Islet of Langerhans (tissue), 1 donor: Measurements from ENCODE around the gene CD48.
A peak's percentile ranks its signal among the peaks of the same experiment; 100 is the strongest.
"Not testable (repeated sequence)": the region's sequence is repeated elsewhere in the genome, so short reads cannot be mapped to it uniquely, and the experiment has no call there.

Source experiments
- FAIRE-seq: peaks from one replicate; lab custom pipeline; 2011; peaks lifted over from hg19 to GRCh38; lab: Jason Lieb, UNC

Gene CD48

DNA sequence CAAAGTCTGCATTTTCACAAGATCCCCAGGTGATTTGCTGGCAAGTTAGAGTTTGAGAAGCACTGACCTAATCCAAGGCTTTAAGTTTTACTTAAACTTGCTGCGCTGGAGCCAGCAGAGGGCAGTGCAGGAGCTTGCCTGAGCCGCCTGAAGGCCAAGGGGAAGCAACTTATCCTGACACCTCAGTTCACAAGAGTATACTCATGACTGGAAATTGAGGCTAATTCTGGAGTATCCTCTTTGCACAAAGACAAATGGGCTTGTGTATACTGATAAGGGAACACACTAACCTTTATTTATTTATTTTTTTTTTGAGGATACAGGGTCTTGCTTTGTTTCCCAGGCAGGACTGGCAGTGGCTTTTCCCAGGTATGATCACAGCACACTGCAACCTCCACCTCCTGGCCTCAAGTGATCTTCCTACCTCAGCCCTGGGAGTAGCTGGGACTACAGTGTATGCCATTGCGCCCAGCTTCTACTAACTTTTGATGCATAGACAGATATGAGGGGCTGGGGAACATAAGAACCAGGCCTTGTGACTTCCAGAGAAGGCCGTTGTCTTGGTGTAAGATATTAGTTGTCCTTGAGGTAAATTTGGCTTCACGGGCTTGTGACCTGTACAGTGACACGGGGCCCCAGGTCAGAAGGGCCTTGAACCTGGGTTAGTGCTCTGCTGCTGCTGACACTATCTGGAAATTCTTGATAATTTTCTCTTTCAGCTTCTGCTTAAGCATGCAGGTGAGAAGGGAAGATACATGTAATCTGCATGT, 35.8 kb downstream of the CD48 start:
- FAIRE-seq = peak; percentile 43

DNA sequence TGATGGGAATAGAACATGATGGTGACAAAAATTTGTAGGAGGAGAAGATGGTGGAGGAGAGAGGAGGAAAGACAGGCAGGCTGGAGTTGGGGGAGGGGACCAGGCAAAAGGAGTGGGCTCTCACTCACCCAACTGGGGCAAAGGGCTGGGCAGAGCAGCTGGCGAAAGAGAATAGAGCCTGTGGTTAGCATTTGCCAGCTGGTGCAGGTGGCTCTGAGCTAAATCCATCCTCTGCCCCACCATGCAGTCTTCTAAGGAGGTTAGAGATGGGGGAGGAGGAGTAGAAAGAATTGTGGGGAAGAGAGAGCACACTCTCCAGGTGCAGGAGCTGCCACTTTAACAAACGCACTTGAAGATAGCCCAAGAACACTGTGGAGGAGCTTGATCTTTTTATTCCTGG, 37.2 kb downstream of the CD48 start:
- FAIRE-seq = no peak

DNA sequence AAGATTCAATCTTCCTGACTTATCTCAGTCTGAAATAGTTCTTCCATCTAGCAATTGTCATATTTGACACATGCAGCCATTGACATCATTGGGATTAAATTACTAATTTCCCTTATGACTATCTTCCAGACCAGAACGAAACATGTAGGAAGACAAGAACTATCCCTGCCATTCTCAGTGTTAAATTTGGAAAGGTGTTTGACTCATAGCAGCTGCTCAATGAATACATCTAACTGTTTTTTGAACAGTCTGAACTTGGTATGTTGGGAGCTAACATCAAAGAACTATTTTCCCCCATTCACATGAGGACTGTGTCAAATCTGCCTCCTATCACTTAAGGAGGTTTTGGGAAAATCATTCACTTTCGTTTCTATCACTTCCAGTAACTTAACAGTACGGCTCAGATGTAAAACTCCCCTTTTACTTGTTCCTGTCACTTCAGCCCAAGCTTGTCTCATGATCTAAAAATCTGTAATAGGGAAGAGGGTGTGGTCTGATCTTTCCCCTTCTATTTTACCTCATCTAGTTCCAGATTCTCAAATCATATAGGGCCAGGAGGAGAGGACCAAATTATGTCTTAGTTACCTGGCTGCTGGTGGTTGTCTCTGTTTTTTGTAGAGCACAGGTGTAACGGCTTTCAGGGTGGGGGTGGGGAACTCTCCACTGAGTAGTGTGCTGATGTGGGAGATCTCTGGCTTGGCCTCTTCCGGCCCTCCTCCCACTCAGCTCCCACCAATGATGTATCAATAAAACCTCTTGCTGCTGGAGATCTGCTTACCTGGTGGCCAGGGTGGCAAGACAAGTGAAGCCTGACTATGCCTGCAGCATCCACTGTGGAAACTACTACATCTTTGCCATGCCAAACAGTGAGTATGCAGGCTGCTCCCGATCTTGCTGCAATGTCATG, 38.6 kb downstream of the CD48 start:
- no peak for FAIRE-seq

DNA sequence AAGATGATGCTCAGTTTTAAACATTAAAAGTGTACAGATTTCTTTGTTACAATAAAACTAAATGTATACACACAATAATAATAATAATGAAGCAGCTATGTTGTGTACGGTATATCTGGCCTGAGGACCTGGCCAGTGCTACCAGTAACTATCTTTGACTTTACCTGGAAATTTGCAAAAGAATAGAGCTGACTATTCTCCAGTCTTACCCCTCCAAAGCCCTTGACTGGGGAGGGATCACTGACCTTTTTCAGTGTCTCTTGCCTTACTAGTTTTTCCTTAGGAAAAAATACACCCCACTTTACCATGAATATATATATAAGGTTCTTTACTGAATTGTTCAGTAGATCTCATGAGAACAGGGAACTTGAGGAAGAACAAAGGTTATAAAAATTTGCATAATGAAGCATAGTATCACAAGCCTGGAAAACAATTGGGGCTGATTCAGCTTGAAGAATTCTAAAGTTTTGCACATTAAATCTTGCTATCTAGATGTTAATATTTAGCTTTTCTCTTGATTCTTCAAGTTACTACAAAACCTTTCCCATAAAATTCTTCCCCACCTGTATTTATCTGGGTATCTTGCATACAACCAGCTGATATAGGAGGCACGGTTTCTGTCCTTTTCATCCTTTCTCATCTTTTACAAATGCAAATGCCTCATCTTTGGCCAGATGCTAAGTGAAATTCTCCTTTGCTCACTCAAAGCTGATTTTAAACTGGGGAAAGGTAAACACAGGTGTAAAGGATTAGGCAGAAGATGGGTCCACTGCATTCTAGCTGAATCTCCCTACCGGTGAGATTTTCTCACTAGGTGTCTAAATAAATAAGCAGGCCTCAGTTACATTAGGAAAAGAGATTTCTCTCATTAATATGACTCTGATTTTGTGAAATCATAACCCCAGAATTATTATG, 39.8 kb downstream of the CD48 start:
- no peak for FAIRE-seq

DNA sequence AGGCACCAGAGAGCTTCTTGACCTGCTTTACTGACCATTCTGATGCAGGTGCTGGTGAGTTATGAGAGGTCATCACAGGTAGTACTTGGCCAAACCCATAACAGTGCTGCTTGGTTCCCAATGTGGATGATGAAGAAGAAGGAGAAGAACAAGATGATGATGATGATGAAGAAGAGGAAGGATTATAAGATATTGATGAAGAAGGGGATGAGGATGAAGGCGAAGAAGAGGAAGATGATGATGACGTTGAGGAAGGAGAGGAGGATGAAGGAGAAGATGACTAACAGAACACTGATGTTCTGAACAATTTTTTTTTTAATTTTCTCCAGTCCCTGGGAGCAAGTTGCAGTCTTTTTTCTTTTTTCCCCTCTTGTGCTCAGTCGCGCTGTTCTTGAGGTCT, 40.9 kb downstream of the CD48 start:
- FAIRE-seq = no peak

DNA sequence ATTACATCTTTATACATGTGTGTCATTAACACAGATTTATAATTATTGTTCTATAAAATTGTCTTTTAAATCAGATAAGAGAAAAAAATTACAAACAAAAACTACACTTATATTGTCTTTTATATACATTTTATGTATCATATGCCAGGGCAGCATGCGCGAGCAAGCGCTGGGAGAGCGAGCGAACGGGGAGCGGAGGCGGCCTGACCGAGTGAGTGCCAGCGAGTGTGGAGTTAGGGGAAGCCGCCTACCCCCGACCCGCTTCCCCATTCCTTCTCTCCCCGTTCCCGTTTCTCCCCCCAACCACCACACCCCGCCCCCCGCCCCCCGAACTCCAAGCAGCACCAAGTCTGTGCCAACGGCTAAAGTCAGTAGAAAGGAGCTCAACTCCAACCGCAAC, 41.8 kb downstream of the CD48 start:
- no peak for FAIRE-seq

DNA sequence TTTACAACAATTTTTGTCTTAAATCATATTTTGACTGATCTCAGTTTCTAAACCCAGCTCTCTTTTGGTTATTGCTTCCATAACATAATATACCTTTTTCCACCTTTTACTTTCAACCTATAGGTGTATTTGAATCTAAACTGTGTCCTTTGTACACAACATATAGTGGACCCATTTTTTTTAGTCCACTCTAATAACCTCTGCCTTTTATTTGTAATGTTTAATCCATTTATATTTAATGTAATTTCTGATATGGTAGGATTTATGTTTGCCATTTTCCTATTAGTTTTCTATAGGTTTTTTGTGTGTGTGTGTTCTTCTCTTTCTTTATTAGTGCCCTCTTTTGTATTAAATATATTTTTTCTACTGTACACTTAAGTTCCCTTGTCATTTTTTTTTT, 42.3 kb downstream of the CD48 start:
- no peak for FAIRE-seq

DNA sequence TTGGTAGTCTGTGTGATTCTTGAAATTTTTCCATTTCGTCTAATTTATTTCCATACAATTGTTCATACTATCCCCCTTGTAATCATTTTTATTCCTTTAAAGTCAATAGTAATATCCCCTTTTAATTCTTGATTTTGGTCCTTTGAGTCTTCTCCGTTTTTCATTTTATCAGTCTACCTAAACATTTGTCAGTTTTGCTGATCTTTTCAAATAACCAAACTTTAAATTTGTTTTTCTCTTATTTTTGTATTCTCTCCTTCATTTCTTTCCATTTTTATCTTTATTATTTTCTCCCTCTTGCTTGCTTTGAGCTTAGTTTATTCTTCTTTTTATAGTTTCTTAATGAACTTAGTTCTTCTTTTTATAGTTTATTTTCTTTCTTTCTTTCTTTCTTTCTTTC, 43.7 kb downstream of the CD48 start:
- FAIRE-seq = no peak

DNA sequence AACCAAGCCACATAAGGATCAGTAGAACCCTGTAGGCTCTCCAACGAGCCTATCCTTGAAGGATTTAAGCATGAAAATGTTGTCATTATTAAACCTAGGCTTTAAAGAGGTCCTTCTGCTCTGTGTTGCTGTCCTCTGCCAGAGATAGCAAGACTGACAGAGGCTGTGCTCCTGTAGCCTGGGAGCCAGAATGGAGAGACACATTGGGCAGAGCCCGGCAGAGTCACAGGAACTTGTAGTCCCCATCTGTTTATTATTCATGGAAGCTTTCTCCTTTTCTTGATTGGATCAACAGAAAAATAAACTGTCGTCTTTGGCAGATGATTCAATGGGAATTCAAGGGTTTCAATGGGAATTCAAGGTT, 45.6 kb downstream of the CD48 start:
- no peak for FAIRE-seq

DNA sequence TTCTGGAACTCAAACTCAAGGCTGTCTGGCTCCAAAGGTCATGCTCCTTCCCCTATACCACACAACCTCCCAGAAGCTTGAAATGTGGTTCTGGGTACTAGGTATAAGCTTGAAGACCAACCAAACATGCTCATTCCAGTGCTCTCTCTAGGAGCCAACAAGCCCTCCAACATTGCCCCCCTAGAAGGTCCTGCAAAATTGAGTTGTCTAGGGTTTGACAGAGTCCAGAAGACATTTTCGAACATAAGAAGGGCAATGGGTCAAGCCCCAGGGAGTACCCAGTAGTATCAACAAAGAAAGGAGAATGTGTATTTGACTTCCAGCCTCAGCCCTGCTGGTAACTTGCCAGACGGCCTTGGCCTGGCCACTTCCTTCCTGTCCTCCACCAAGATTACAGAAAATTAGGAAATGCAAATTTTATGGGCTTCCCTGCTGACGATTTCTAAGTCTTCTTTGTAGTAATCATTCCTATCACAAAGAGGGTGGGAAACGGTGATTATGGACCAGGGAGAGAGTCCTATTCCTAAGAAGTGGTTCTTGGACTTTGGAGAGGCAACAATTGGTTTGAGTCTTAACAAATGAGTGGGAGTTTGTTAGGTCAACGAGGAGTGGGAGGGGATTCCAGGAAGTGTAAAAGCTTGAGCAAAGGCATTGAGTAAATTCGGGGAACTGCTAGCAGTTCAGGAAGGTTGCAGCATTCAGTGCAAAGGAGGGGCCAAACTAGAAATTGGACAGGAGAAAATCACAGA, 46.1 kb downstream of the CD48 start:
- no peak for FAIRE-seq

DNA sequence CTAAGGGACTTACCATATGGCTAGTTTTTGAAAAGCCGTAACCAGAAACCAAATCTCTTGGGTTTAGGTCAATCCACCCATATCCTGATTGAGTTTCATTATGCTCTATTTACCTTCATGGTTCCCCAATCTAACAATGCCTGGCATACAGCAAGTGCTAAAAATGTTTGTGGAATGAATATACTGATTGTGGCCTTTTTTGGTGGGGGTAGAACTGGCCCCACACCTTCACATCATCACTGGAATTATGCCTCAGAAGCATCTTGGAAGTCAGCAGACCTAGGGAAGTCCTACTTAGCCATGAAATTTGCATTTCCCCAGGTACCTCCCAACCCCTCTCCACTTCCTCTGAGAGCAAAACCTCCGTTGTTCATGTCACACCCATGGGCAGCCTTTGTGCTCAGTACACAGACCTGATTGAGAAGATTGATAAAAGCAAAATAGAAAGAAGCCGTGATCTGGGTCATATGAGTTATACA, 47.0 kb downstream of the CD48 start:
- FAIRE-seq = no peak

DNA sequence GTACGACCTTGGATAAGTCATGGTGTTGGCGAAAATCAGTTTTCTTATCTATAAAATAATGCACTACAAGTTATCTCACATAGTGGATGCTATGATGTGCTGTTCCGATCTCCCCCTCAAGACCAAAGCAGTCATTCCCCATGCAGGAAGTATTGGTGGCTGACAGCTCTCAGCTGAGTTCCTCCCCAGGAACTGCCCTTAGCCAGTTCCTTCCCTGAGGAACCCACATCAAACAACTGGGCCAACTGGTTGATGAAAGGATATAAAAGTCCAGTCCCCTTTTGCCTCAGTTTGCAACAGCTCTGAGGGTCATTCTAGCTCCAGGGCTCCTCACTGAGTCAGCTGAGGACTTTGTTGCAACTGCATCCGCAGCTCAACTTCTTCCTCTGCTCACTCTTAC, 48.7 kb downstream of the CD48 start:
- FAIRE-seq = no peak

DNA sequence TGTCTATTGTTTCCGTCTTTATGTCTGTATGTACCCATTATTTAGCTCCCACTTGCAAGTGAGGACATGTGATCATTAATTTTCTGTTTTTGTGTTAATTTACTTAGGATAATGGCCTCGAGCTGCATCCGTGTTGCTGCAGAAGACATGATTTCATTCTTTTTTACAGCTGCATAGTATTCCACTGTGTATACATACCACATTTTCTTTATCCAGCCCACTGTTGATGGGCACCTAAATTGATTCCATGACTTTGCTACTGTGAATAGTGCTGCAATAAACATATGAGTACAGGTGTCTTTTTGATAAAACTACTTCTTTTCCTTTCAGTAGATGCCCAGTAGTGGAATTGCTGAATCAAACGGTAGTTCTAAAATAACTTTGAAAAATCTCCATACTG, 52.1 kb downstream of the CD48 start:
- no peak for FAIRE-seq

DNA sequence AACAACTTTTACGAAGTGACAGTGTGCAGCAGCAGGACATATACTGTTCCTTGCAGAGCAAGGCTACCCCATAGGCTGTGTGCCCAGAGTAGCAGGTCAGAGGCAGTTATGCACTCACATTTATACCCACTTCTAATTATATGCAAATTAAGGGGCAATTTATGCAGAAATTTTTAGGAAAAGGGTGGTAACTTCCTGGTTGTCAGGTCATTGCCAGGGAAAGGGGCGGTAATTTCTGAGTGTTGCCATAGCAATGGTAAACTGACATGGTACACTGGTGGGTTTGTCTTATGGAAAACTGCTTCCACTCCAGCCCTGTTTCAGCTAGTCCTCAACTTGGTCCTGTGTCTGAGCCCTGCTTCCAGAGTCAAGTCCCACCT, 52.8 kb downstream of the CD48 start:
- no peak for FAIRE-seq

DNA sequence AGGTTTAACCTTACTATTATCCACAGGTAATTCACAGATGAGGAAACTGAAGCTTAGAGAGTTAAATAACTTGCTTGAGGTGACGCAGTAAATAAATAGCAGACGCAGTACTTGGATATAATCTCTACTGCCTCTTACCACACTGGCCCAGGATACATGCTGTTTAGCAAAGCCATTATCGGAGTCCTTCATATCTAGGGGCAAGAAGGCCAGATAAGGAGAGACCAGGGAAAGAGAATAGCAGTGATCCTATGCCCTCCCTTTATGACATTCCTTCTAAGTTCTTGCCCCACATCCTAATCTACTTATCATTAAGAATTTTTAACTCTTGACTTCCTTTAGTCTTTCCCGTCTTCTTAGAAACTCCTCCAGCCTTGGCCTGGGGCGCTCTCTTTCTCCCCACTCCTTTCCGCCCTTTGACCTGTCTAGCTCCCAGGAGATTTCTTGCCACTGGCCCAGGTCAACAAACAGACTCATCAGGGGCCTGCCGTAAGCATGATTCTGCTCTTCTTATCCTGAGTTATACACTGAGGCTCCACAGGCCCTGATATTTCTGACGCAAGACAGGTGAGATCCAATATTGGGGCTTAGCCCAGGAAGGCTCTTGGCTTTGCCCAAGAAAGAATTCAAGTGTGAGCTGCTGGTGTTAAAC, 53.3 kb downstream of the CD48 start:
- no peak for FAIRE-seq

DNA sequence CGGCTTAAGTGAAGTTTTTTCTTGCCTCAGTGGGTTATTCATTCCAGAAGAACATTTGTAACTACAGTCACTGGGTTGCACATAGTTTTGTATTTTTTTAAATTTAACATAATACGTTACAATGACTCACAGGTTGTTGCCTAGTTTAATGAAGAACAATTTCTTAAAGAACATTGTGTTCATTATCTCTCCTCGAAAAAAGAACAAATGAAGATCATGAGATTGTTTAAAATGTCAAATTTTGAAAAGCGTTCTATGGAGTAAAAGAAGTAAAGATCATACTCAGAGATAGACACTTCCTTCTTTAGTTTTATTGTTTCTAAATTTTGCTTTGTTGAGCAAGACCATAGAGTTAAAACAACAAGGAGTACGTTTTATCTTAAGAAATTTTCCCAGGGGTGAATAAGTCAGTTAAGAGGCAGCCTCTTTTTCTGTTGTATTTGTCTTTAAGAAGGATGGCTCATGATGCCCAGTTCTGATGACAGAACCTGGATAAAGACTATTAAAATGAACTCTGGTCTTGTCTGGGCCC, 54.3 kb downstream of the CD48 start:
- no peak for FAIRE-seq

DNA sequence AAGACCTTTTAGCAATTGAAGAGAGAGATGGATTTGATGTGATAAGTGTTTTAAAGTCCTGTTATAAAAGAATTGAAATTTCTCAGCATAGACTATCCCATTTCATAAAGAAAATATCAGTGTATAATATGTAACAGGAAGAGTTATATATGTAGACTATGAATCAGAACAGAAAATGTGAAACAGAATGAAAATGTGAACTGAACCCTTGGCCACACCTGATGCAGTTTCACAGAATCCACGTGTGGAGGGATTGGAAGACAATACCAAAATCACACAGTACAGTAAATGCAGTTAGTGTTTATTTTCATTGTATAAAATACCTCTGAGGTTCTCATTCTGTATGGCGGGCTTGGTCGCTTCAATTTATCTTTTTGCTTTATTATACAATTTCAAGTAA, 54.9 kb downstream of the CD48 start:
- no peak for FAIRE-seq

DNA sequence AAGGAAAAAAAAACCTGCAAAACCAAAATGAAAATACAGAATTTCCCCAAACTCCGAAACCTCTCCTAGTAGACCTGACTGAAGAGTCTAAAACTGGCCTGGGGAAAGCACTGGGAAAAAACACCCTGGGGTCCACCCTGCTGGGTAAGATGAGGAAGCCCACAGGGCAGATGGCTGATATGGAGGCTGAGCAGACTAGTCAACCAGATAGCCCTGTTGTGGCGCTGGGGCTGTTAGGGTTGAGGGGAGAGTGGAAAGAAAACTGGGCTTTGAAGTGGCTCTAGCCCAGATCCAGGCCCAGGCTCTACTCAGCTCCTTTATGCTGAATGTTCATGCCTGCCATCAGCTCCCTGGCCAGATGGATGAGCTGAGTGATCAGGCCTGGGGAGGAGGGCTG, 58.0 kb downstream of the CD48 start:
- no peak for FAIRE-seq

DNA sequence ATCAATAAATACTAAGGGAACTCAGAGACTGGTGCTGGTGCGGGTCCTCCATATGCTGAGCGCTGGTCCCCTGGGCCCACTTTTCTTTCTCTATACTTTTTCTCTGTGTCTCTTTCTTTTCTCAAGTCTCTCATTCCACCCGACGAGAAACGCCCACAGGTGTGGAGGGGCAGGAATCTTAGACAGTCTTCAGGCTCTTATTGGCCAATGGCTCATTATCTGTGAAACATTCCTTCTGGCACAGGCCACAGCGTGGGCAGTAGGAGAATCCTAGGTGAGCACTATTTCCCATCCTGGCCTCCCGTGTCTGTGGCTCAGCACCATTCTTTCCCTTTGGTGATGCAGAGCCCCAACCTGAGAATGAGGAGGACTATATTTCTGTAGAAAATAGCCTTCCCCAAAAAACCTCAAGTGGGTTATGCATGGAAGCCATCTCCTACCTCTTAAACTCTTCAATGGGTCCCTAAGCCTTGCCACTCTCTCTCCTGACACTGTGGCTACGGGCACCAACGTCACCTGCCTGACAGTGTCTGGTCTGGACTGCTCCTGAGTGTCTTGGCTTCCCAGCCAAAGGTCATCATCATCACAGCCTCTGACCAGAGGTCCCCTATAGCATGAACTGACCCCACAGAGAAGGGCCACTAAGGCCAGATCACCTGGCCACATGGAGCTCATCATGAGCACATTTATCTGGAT, 58.5 kb downstream of the CD48 start:
- no peak for FAIRE-seq

DNA sequence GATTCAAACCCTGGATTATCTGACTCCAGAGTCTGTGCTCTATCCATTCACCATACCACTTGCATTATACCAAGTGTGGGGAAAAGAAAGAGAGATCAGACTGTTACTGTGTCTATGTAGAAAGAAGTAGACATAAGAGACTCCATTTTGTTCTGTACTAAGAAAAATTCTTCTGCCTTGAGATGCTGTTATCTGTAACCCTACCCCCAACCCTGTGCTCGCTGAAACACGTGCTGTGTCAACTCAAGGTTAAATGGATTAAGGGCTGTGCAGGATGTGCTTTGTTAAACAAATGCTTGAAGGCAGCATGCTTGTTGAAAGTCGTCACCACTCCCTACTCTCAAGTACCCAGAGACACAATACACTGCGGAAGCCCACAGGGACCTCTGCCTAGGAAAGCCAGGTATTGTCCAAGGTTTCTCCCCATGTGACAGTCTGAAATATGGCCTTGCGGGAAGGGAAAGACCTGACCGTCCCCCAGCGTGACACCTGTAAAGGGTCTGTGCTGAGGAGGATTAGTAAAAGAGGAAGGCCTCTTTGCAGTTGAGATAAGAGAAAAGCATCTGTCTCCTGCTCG, 59.5 kb downstream of the CD48 start:
- FAIRE-seq = not testable (repeated sequence)
